Renal cortex interstitium (tissue), 11 donors: ENCODE data around the gene CHTF18. TPM values are rescaled to one million over a fixed set of nuclear protein-coding genes. Genes with fewer than 3 reads are reported as not detected.

Experiments used
- DNase-seq, 11 donors: peaks; one replicate each; pipeline ENCODE4 v3.0.0-alpha.2; 2013; ENCODE audit warnings: low read depth in 9 of 11, low spot score in 4 of 11; ENCODE audit errors: extremely low read depth in 1 of 11
- polyA plus RNA-seq, 3 donors: library from polyadenylated mRNA; unstranded; fragments of 120-200 nt; gene quantifications; one replicate each; pipeline ENCODE4 v1.2.1, GENCODE V29; 2013; ENCODE audit not compliant: insufficient read length in 3 of 3

Gene CHTF18
- polyA plus RNA-seq, 3 donors = 22.3 to 35.4 (median 32.3) TPM

DNA sequence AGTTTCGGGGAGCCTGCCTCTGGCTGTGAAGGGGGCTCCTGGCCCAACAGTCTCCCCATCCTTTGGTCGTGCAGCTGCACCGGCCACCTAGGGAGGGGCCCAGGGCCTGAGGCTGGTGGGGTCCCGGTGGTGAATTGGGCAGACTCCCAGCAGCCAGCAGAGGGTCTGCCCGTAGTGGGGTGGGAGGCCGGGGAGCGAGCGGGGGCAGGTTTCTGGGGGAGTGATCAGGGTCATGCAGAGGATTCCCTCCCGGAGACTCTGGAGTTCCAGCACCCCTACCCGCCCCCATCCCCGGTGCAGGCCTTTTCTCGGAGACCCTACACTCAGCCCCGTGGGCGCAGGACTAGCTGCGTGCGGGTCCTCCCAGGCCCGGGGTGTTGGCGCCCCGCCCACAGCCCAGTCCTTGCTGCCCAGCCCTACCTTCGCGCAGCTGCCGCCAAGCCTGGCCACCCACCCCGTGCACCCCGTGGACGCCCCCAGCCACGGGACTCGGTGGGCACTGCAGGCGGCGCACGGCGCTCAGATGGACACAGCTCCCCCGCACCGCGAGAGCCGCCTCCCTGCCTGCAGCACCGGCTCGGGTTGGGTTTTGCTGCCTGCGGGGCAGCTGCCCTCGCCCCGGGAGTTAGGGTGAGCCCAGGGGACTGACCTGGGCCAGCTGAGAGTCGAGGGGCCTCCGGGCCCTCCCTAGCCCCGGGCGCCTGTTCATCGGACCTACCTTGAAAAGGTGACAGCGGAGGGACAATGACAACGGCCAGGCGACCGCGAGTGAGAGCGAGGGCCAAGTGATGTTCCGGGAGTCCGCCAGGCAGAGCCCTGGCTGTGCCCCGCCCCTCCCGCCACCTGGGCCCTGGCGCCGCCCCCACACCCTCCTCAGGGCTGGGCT is 11.8 kb downstream of the CHTF18 start, which contains the start of gene GNG13:
TSS of gene GNG13 (minus strand) at position 787 of the 886 bp plus-strand sequence. CDS start 1,657 bp downstream, outside the sequence.
- no peak for DNase-seq

DNA sequence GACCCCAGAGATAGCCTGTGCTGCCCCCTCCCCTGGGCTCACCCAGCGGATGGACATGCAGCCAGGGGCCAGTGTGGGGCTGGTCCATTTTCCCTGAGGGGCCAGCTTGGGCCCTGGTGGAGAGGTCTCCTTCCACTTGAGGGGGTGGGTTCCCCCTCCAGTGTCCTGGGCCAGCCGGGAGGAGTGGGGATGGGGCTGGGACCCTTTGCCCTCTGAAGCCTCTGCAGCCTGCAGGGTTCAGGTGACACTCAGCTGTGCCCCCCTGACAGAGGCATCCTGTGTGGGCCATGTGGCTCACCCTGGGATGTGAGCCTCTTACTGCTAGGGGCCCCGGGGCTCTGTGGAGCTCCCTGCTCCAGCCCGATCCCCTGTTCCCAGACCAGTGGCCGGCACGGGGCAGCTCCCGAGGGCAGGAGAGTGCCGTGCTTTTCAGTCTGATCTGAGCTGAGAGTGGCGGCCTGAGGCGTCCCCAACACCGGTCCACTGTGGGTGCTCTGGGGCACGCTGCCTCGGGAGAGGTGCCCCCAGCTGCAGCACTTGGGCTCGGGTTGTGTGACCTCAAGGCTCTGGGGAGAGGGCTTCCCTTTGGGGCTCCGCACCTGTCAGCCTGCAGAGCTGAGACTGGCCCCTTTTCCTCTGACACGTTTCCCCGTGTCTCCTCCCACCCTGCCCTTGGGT is 12.6 kb downstream of the CHTF18 start:
- DNase-seq = no peak

DNA sequence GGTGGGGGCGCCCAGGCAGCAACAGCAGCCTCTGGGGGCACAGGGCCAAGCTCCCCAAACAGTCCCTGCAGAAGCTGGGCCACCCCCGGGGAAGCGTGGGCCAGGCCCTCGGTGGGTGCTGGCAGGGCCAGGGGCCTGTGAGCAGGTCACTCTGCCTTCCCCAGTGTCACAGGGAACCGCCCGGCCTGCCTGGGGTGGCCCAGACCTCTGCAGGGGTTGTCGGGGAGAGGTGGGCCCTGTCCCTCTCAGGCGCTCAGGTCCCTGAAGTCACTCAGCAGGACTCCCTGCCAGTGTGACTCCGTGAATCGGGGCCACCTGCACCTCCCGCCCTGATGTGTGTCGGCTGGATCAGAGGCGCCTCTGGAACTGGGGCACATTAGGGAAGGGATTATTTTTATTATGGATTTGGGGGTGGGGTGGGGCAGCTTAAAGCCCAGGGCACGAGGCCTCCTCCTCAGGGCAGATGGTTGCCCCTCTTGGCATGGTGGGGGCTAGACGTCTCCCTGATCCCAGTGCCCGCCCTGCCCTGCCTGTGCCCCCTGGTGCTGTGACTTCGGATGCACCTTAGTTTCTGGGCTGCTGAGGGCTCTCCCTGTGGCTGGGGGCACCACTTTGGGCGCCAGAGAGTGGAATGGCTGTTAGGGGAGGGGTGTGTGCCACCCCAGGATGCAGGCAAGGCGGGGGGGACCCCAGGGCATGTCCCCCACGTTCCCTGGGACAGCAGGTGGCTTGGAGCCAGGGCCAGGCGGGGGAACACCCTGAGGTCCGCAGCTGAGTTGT is 13.4 kb downstream of the CHTF18 start:
- DNase-seq = no peak

- DNase-seq = no peak
These were observed 14.0 kb downstream of the CHTF18 start for GRCh38 chr16:802461-802860.

GRCh38 chr16:802914-803753 is 14.7 kb downstream of the CHTF18 start:
- no peak for DNase-seq

- no peak for DNase-seq
These were observed 15.3 kb downstream of the CHTF18 start for GRCh38 chr16:803754-804080.

GRCh38 chr16:804193-805048 is 16.0 kb downstream of the CHTF18 start:
- no peak for DNase-seq

DNA sequence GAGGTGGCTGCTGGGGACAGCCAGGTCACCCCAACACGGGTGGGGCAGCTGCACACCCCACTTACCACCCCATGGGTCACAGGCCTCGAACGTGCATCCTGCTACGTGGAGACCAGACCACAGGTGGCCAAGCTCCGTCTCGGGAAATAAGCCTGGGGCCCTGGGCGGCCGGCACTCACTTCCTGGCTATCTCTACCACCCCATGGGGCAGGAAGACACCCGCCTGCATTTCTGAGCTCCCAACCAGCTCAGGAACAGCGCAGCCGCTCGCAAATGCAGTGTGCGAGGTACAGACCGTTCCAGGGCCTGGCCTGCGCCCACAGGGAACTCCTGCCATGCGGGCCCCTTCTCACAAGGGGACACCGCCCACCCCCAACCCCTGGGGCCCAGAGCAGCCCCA is 17.1 kb downstream of the CHTF18 start:
- DNase-seq = no peak

GRCh38 chr16:807347-808084 is 19.1 kb downstream of the CHTF18 start:
- DNase-seq = peak in 10 of 11 donors; percentile 71 to 94 (median 88)

DNA sequence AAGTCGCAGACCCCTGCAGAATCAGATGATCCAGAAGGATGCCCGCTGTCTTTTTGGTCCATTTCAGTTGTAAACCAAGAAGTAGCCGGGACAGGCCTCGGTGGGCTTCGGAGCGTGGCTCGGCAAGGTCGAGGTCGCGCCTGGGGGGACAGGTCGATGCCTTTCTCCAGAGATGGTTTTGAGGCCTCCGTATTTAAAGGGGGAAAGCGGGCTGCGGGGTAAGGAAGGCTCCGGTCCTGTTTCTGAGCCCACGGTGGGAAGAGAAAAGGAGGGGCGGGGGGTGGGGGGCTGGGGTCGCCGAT is 19.6 kb downstream of the CHTF18 start:
- DNase-seq = no peak

- peak in 1 of 11 donors; percentile 44 for DNase-seq
These were observed 24.9 kb downstream of the CHTF18 start for GRCh38 chr16:813204-813915.

DNA sequence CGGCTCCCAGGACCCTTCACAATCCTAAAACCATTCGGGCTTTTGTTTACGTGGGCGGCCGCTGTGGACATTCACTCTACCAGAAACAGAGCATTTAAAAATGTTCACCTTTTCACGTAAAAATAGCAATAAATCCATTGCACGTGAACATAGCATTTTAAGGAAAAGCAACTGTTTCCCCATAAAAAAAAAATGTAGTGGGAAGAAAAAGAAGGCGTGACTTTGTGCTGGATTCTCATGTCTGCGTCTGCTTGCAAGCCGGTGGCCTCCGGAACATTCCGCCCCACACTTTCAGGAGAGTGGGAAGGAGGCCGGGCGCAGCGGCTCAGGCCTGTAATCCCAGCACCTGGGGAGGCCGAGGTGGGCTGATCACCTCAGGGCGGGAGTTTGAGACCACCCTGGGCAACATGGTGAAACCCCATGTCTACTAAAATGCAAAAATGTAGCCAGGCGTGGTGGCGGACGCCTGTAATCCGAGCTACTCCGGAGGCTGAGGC is 25.5 kb downstream of the CHTF18 start:
- no peak for DNase-seq

DNA sequence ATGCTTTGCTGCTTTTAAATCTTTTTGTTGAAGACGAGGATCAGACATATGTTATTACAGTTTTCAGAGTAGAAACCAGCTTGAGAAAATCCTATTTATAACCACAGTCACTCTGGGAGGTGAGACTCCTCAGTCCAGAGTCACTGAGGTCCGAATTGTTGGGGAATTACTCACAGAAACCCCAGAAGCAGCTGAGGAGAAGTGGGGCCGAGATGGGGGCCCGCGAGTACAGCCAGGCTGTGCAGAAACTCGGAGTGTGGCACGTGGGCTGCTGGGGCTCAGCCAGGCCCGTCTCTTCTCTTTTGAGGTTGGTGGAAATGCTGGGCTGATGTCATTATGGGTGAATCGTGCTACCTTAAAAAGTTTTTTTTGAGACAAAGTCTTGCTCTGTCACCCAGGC is 26.6 kb downstream of the CHTF18 start:
- no peak for DNase-seq

DNA sequence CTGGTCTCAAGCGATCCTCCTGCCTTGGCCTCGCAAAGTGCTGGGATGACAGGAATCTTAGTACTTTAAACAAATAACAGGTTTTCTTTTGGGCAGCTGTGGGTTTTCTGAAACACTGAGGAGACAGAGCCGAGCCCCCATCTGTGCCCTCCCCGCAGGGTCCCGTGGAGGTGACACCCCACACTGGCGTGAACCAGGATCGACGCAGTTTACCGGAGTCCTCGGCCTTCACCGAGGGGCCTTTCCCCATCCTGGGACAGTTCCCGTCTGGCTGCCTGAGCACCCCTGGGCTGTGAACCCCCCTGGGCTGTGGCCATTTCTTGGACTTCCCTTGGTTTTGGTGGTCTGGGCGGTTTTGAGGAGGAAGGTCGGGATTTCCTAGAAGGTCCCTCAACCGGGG is 27.4 kb downstream of the CHTF18 start:
- DNase-seq = no peak

DNA sequence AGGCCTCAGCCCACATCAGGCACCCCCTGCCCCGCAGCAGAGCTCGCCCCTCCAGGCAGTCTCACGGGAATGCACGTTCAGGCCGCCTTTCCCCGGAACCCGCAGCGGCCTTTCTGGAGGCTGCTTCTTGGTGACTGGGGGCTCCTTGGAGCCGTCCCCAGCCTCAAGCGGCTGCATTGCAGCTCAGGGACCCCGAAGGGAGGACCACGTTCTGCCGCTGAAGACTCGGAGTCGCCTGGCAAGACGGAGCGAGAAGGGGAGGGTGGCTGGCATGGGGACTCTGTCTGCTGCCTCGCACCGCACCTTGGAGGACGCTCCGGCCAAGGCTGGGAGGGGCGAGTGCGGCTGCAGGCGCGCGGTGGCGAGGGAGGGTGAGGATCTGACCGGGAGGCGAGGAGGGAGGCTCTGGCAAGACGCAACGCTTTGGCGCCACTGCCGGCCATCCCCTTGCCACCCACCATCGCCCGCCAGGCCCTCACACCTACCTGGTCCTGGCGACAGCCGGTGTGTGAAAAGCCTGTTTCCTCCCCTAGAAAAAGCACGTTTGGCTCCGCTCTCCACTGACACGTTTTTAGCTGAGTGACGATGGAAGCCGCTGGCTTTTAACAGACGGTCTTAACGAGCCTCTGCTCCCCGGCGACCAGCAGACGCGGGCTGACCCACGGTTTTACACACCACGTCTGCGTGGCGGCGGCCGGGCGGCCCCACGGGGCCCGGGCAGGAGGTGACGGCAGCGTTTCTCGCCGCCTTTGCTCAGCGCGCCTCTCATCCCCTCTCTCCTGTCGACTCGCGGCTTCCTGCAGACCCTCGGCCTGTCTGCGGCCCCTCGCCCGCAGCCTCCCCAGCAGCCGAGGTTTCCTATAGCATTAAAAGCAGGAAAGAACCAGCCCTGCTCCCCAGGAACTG is 28.8 kb downstream of the CHTF18 start:
- DNase-seq = no peak

DNA sequence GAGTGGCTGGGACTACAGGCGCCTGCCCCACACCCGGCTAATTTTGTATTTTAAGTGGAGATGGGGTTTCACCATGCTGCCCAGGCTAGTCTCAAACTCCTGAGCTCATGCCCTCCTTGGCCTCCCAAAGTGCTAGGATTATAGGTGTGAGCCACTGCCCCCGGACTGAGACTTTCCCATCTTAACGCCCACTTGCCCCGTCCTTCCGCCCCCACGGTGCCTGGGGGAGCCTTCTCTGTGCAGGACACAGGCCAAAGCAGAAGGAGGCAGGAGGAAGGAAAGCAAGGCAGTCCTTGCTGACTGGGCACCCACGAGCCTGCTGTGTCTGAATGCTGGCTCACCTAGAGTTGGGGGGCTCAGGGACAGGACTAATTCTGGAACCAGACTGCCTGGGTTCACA is 29.7 kb downstream of the CHTF18 start:
- no peak for DNase-seq
